AG09309 (cell line): ENCODE measurements around the gene SIAH1.
A peak's percentile ranks its signal among the peaks of the same experiment; 100 is the strongest.
"Not testable (repeated sequence)": the region's sequence is repeated elsewhere in the genome, so short reads cannot be mapped to it uniquely, and the experiment has no call there.

ENCODE experiments used
- DNase-seq: peaks from one replicate; pipeline ENCODE4 v3.0.0-alpha.2; 2010; ENCODE audit warnings: low read depth
- H3K4me3 ChIP-seq: 2 replicates; pipeline ENCODE4 v1.5.1; 2011; ENCODE audit warnings: mild to moderate bottlenecking, low read depth, low read length, moderate library complexity; ENCODE audit not compliant: control insufficient read depth
- CTCF ChIP-seq: IDR thresholded peaks from 2 replicates; pipeline ENCODE4 v1.5.1; 2011; ENCODE audit warnings: mild to moderate bottlenecking, low read depth, low read length, inconsistent platforms; ENCODE audit not compliant: insufficient read depth, control insufficient read depth; ENCODE audit errors: missing control alignments

The SIAH1 gene

GRCh38 chr16:48426244-48427141 lies 41.3 kb upstream of the SIAH1 start:
- TF ChIP-seq CTCF: no peak
- no peak overlapping the region for H3K4me3 ChIP-seq
- no peak for DNase-seq

- no peak for DNase-seq
- TF ChIP-seq CTCF: no peak
- no peak overlapping the region for H3K4me3 ChIP-seq
Measured at GRCh38 chr16:48422537-48422936, 37.3 kb upstream of the SIAH1 start.

- DNase-seq: no peak
- no peak for TF ChIP-seq CTCF
- H3K4me3 ChIP-seq: no peak overlapping the region
Measured at GRCh38 chr16:48421741-48422140, 36.5 kb upstream of the SIAH1 start.

GRCh38 chr16:48420437-48420836 lies 35.2 kb upstream of the SIAH1 start:
- no peak overlapping the region for H3K4me3 ChIP-seq
- TF ChIP-seq CTCF: no peak
- no peak for DNase-seq

DNA sequence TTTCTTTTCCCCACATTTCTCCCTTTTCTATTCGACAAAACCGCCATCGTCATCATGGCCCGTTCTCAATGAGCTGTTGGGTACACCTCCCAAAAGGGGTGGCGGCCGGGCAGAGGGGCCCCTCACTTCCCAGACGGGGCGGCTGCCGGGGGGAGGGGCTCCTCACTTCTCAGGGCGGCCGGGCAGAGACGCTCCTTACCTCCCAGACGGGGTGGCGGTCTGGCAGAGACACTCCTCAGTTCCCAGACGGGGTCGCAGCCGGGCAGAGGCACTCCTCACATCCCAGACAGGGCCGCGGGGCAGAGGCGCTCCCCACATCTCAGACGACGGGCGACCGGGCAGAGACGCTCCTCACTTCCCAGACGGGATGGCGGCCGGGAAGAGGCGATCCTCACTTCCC lies 31.4 kb upstream of the SIAH1 start:
- H3K4me3 ChIP-seq, DNase-seq: not testable (repeated sequence)

GRCh38 chr16:48413272-48413671 lies 28.1 kb upstream of the SIAH1 start:
- DNase-seq: no peak
- no peak for TF ChIP-seq CTCF

DNA sequence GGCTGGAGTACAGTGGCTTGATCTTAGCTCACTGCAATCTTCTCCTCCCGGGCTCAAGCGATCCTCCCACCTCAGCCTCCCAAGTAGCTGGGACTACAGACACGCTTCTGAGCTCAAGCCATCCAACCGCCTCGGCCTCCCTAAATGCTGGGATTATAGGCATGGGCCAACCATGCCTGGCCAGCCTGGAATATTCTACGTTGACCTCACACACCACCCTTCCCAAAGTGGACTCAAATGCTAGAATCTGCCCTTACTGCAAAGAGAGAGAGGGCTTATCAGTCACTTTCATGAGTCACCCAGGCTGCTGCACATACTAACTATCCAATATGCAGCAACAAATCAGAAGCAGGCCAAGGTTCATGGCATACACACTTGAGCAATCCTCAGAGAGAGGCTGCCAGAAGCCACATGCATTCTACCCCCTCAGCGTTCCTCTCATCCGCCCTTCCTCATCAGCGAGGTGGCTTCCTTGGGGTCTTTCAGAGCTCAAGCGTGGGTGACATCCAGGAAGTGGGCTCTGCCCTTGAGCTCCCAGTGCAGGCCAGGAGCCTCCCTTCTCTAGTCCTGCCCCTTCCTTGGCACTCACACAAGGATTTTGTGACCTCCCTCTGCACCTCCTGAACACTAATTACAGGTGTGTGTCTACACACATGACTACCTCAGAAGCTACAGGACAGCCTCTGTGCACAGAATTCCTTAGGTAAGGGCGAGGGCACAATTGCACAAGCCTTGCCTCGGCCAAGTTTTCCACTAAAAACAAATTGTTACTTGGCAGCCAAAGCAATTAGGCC lies 24.8 kb upstream of the SIAH1 start:
- H3K4me3 ChIP-seq: no peak overlapping the region
- DNase-seq: peak; percentile 82
- no peak for TF ChIP-seq CTCF

More at GRCh38 chr16:48413272-48413671, 28.1 kb upstream of the SIAH1 start:
- H3K4me3 ChIP-seq: no peak overlapping the region
